Skeletal muscle satellite cell (primary cell): Measurements from ENCODE around the gene RGS17.

Source experiments
- H3K27me3 ChIP-seq: 2 replicates; pipeline ENCODE4 v1.7.0; 2013; ENCODE audit warnings: low read length; ENCODE audit not compliant: control insufficient read depth, insufficient read depth
- H3K36me3 ChIP-seq: 2 replicates; pipeline ENCODE4 v1.7.0; 2013; ENCODE audit warnings: mild to moderate bottlenecking, control low read depth, low read length; ENCODE audit not compliant: insufficient read depth
- H3K4me1 ChIP-seq: 2 replicates; pipeline ENCODE4 v1.7.0; 2013; ENCODE audit warnings: low read length; ENCODE audit not compliant: control insufficient read depth, insufficient read depth
- H3K4me2 ChIP-seq: 2 replicates; pipeline ENCODE4 v1.7.0; 2013; ENCODE audit warnings: mild to moderate bottlenecking, low read length
- H3K4me3 ChIP-seq: 2 replicates; pipeline ENCODE4 v1.7.0; 2013; ENCODE audit warnings: low read length
- H3K9ac ChIP-seq: 2 replicates; pipeline ENCODE4 v1.7.0; 2013; ENCODE audit warnings: mild to moderate bottlenecking, low read depth, low read length, moderate library complexity
- H3K9me3 ChIP-seq: replicated peaks from 2 replicates; pipeline ENCODE4 v1.7.0; 2013; ENCODE audit warnings: mild to moderate bottlenecking, control low read depth, low read length

The RGS17 gene

GRCh38 chr6:153028286-153028685, 102.8 kb downstream of the RGS17 start:
- H3K9me3 ChIP-seq: no peaks in the 10 kb centered on the region
- H3K4me2 ChIP-seq: no peak overlapping the region
- peaks cover 12% of the 10 kb centered on the region for H3K4me1 ChIP-seq
- H3K27me3 ChIP-seq: no peaks in the 10 kb centered on the region
- peaks cover 8% of the 10 kb centered on the region for H3K36me3 ChIP-seq
- no peak overlapping the region for H3K4me3 ChIP-seq
- H3K9ac ChIP-seq: no peak overlapping the region

DNA sequence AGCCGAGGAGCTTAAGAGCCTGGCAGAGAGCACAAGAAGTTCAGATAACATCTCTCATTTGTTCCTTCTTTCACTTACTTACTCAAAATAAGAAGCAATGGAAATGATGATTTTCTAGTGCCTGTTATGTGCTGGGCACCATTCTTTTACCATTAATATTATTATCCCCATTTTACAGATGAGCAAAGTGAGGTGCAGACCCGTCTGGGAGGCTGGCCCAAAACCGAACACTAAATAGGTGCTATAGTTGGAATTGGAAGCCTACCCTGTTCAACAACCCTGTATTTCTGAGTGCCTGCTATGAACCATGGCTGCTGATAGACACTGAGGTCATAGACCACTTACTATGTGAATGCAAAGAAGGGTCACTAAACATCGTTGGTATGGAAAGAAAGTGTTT, 103.6 kb downstream of the RGS17 start:
- Histone ChIP-seq H3K4me3 (no peak overlapping the region), H3K9me3 (no peaks in the 10 kb centered on the region), H3K9ac (no peak overlapping the region), H3K4me2 (no peak overlapping the region), H3K36me3 (peaks cover 12% of the 10 kb centered on the region), H3K4me1 (peaks cover 12% of the 10 kb centered on the region), H3K27me3 (no peaks in the 10 kb centered on the region)

GRCh38 chr6:153024709-153025017, 106.4 kb downstream of the RGS17 start:
- Histone ChIP-seq H3K36me3 (peaks cover 15% of the 10 kb centered on the region), H3K9ac (no peak overlapping the region)

DNA sequence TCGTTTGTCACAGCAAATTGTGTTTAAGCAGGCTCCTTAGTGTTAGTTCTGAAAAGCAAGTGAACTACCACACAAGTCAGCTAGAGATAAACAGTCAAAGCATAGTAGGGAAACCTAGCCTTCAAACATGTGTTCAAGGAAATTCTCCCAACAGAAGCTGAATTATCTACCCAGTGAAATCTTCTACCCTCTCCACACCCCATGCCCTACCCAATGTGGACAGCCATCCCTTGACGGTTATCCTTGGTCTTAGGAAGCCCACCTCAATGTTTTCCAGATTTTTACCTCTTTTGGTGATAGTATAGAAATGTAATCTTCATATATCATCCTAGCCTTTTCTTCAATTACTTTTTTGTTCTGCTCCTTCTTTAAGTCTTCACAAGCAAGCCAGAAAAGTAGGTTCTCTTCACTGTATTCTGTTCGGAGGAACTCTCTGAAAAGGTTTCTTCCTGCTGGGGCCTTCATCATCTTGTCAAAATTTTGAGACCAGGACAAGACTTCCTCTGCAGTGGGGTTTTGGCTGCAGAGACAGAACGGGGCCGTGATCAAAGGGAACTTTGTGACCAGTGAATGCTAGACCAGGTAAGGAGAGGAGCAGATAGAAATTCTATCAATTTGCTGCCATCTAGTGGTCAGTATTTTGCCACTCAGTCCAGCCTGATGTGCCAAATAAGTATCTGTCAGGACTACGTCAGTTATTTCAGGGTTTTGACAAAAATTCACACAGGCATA, 106.9 kb downstream of the RGS17 start:
- no peaks in the 10 kb centered on the region for H3K4me1 ChIP-seq
- no peak overlapping the region for H3K4me2 ChIP-seq
- H3K27me3 ChIP-seq: no peaks in the 10 kb centered on the region
- no peaks in the 10 kb centered on the region for H3K9me3 ChIP-seq
- no peak overlapping the region for H3K4me3 ChIP-seq
- H3K9ac ChIP-seq: no peak overlapping the region
- H3K36me3 ChIP-seq: peaks cover 15% of the 10 kb centered on the region

More at GRCh38 chr6:153024709-153025017, 106.4 kb downstream of the RGS17 start:
- Histone ChIP-seq H3K27me3 (no peaks in the 10 kb centered on the region), H3K4me1 (no peaks in the 10 kb centered on the region), H3K9me3 (no peaks in the 10 kb centered on the region), H3K4me2 (no peak overlapping the region), H3K4me3 (no peak overlapping the region)

DNA sequence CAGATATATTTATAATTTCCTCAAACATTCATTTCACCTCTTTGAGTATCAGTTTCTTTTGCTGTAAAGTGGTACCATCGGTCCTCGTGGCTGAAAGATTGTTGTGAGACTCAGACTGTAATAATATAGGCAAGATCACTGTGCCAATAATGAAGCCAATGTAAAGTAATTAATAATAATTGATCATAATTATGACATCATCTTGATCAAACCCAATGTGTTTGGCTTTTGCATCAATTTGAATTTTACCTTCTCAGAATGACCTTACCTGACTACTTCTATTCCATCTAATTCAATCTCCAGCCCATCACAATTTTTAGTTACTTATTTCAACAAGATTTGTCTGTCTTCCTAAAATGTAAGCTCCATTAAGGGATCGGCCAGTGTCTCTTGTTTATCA, 112.7 kb downstream of the RGS17 start:
- Histone ChIP-seq H3K4me3 (no peak overlapping the region), H3K9ac (no peak overlapping the region), H3K36me3 (peaks cover 13% of the 10 kb centered on the region), H3K9me3 (no peaks in the 10 kb centered on the region), H3K4me1 (no peaks in the 10 kb centered on the region), H3K27me3 (no peaks in the 10 kb centered on the region), H3K4me2 (no peak overlapping the region)

GRCh38 chr6:153016846-153017245, 114.2 kb downstream of the RGS17 start:
- Histone ChIP-seq H3K4me3 (no peak overlapping the region), H3K9me3 (no peaks in the 10 kb centered on the region), H3K9ac (no peak overlapping the region), H3K27me3 (no peaks in the 10 kb centered on the region), H3K36me3 (peaks cover 8% of the 10 kb centered on the region), H3K4me1 (no peaks in the 10 kb centered on the region), H3K4me2 (no peak overlapping the region)

GRCh38 chr6:153015094-153015640, 115.9 kb downstream of the RGS17 start:
- Histone ChIP-seq H3K4me1 (no peaks in the 10 kb centered on the region), H3K4me2 (no peak overlapping the region), H3K9ac (no peak overlapping the region), H3K9me3 (no peaks in the 10 kb centered on the region), H3K4me3 (no peak overlapping the region), H3K27me3 (no peaks in the 10 kb centered on the region), H3K36me3 (peaks cover 12% of the 10 kb centered on the region)

DNA sequence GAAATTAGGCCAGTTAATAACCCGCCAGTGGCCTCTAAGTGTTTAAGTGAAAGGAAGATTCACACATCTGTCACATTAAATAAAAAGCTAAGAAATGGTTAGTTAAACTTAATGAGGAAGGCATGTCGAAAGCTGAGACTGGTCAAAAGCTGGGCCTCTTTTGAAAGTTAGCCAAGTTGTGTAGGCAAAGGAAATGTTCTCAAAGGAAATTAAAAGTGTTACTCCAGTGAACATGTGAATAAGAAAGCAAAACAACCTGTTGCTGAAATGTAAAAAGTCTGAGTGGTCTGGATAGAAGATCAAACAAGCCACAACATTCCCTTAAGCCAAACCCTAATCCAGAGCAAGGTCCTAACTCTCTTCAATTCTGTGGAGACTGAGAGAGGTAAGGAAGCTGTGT, 117.6 kb downstream of the RGS17 start:
- no peak overlapping the region for H3K9ac ChIP-seq
- H3K4me1 ChIP-seq: no peaks in the 10 kb centered on the region
- no peak overlapping the region for H3K4me2 ChIP-seq
- peaks cover 8% of the 10 kb centered on the region for H3K36me3 ChIP-seq
- H3K4me3 ChIP-seq: no peak overlapping the region
- no peaks in the 10 kb centered on the region for H3K27me3 ChIP-seq
- H3K9me3 ChIP-seq: no peaks in the 10 kb centered on the region

DNA sequence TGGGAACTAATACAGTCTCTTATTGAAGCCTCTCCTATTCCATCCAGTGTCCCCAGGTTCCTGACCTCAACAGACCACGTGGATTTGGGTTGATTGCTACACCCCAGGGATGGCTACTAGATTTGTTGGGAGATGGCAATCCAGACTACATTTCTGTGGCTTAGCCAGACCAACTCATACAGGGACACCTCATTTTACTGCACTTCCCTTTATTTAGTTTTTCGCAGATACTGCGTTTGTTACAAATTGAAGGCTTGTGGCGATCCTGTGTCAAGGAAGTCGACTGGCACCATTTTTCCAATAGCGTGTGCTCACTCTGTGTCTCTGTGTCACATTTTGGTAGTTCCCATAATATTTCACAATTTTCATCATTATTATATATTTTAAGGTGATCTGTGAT, 118.2 kb downstream of the RGS17 start:
- H3K36me3 ChIP-seq: peaks cover 8% of the 10 kb centered on the region

DNA sequence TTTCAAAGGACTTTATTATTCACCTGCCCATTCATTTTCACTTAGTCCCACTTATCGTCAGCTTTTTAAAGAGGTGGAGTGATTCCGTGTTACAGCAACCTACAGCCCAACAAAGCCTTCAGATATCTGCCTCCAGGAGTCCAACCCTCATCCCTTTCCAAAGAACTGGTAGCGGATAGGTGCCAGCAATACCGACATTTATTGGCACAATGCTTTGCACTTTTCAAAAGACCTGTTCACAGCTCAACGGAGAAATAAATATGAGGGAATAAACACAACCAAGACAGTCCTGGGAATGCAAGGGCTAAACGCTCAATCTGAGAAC, 127.8 kb downstream of the RGS17 start:
- Histone ChIP-seq H3K4me3 (peak overlapping the region; percentile 74), H3K4me1 (peaks cover 15% of the 10 kb centered on the region)

More for the DNA sequence above, 118.2 kb downstream of the RGS17 start:
- Histone ChIP-seq H3K27me3 (no peaks in the 10 kb centered on the region), H3K9ac (no peak overlapping the region), H3K4me1 (no peaks in the 10 kb centered on the region), H3K4me2 (no peak overlapping the region), H3K9me3 (no peaks in the 10 kb centered on the region), H3K4me3 (no peak overlapping the region)

GRCh38 chr6:153002613-153003365, 128.3 kb downstream of the RGS17 start, which contains the start of gene MTRF1L:
Gene MTRF1L (minus strand): TSS chr6:153002709. CDS start chr6:153002685, 24 bp downstream.
- Histone ChIP-seq H3K9me3 (no peaks in the 10 kb centered on the region), H3K36me3 (peaks cover 6% of the 10 kb centered on the region), H3K27me3 (no peaks in the 10 kb centered on the region), H3K4me3 (peak within 1 kb of the TSS; percentile 74), H3K4me1 (peaks cover 15% of the 10 kb centered on the region), H3K9ac (peak within 1 kb of the TSS; percentile 88), H3K4me2 (peak within 1 kb of the TSS; percentile 83)

More for the DNA sequence above, 127.8 kb downstream of the RGS17 start:
- Histone ChIP-seq H3K27me3 (no peaks in the 10 kb centered on the region), H3K9me3 (no peaks in the 10 kb centered on the region), H3K4me2 (peak overlapping the region; percentile 83), H3K36me3 (peaks cover 1% of the 10 kb centered on the region), H3K9ac (peak overlapping the region; percentile 88)
